ENCODE data around the gene PLXDC1. TPM values are rescaled to one million over a fixed set of nuclear protein-coding genes. Genes with fewer than 3 reads are reported as not detected.

PLXDC1 gene
- total RNA-seq, 3 donors from 2014 or later: 11.8 to 37.7 (median 23.1) TPM

- no peaks in the 10 kb centered on the region for H3K4me1 ChIP-seq
- TF ChIP-seq CTCF (IDR thresholded peaks at IDR 0.05): no peak
- TF ChIP-seq POLR2A (IDR thresholded peaks at IDR 0.05): no peak
- TF ChIP-seq POLR2AphosphoS5 (IDR thresholded peaks at IDR 0.05): no peak
- H3K36me3 ChIP-seq: no peaks in the 10 kb centered on the region
- no peak overlapping the region for H3K27ac ChIP-seq
- no peak overlapping the region for H3K4me3 ChIP-seq
- intact Hi-C loops (cut with DNase I; ENCODE audit: low total_unique reads): loop anchor here (5.0 kb wide), 1 partner anchor 713 kb away; no protein-coding TSS in a partner anchor
- no peak for DNase-seq (ENCODE audit: low spot score in 2 of 2)
- no peaks in the 10 kb centered on the region for H3K9me3 ChIP-seq
- H3K27me3 ChIP-seq: no peaks in the 10 kb centered on the region
Measured at GRCh38 chr17:39110435-39111136, 40.9 kb downstream of the PLXDC1 start.

GRCh38 chr17:39108461-39109375, 42.7 kb downstream of the PLXDC1 start:
- Histone ChIP-seq H3K4me3 (no peak overlapping the region), H3K36me3 (no peaks in the 10 kb centered on the region), H3K27ac (no peak overlapping the region), H3K9me3 (no peaks in the 10 kb centered on the region), H3K4me1 (no peaks in the 10 kb centered on the region), H3K27me3 (no peaks in the 10 kb centered on the region)
- intact Hi-C loops (cut with DNase I; ENCODE audit: low total_unique reads): no loop called here
- TF ChIP-seq POLR2A (IDR thresholded peaks at IDR 0.05): no peak
- TF ChIP-seq POLR2AphosphoS5 (IDR thresholded peaks at IDR 0.05): no peak
- no peak for TF ChIP-seq CTCF (IDR thresholded peaks at IDR 0.05)
- DNase-seq (ENCODE audit: low spot score in 2 of 2): no peak

- no peak overlapping the region for H3K27ac ChIP-seq
- H3K36me3 ChIP-seq: no peaks in the 10 kb centered on the region
- H3K4me3 ChIP-seq: no peak overlapping the region
- H3K4me1 ChIP-seq: no peaks in the 10 kb centered on the region
- H3K27me3 ChIP-seq: no peaks in the 10 kb centered on the region
- intact Hi-C loops (cut with DNase I; ENCODE audit: low total_unique reads): no loop called here
- TF ChIP-seq POLR2A (IDR thresholded peaks at IDR 0.05) (no peak), POLR2AphosphoS5 (IDR thresholded peaks at IDR 0.05) (no peak), CTCF (IDR thresholded peaks at IDR 0.05) (no peak)
- H3K9me3 ChIP-seq: no peaks in the 10 kb centered on the region
- no peak for DNase-seq (ENCODE audit: low spot score in 2 of 2)
Measured at GRCh38 chr17:39107973-39108372, 43.5 kb downstream of the PLXDC1 start.

- no peak overlapping the region for H3K27ac ChIP-seq
- H3K27me3 ChIP-seq: no peaks in the 10 kb centered on the region
- DNase-seq (ENCODE audit: low spot score in 2 of 2): no peak
- no peak overlapping the region for H3K4me3 ChIP-seq
- no peak for TF ChIP-seq CTCF (IDR thresholded peaks at IDR 0.05)
- no peak for TF ChIP-seq POLR2AphosphoS5 (IDR thresholded peaks at IDR 0.05)
- TF ChIP-seq POLR2A (IDR thresholded peaks at IDR 0.05): no peak
- intact Hi-C loops (cut with DNase I; ENCODE audit: low total_unique reads): no loop called here
- no peaks in the 10 kb centered on the region for H3K36me3 ChIP-seq
- H3K4me1 ChIP-seq: no peaks in the 10 kb centered on the region
- no peaks in the 10 kb centered on the region for H3K9me3 ChIP-seq
Measured at GRCh38 chr17:39107155-39107554, 44.3 kb downstream of the PLXDC1 start.

GRCh38 chr17:39105705-39106104, 45.7 kb downstream of the PLXDC1 start:
- Histone ChIP-seq H3K27me3 (no peaks in the 10 kb centered on the region), H3K27ac (no peak overlapping the region), H3K9me3 (no peaks in the 10 kb centered on the region), H3K4me1 (no peaks in the 10 kb centered on the region), H3K36me3 (no peaks in the 10 kb centered on the region), H3K4me3 (no peak overlapping the region)
- intact Hi-C loops (cut with DNase I; ENCODE audit: low total_unique reads): no loop called here
- TF ChIP-seq CTCF (IDR thresholded peaks at IDR 0.05) (no peak), POLR2AphosphoS5 (IDR thresholded peaks at IDR 0.05) (no peak), POLR2A (IDR thresholded peaks at IDR 0.05) (no peak)
- no peak for DNase-seq (ENCODE audit: low spot score in 2 of 2)
